DOHH2 (cell line): ENCODE measurements around the gene CDH22.

ENCODE experiments used
- EZH2phosphoT487 ChIP-seq: fragments of 200-600 bp; sonication (generic); IDR thresholded peaks from 2 replicates; pipeline ENCODE4 v1.6.1; 2017; ENCODE audit warnings: borderline replicate concordance, mild to moderate bottlenecking, antibody characterized with exemption, low read length, moderate library complexity, mixed read lengths
- TF ChIP-seq, protein P1 (sequence below): fragments of 200-600 bp; sonication (generic); IDR thresholded peaks from one replicate; pipeline ENCODE4 v1.5.1; 2014; ENCODE audit warnings: antibody characterized with exemption, mild to moderate bottlenecking, low read depth, low read length; ENCODE audit not compliant: poor library complexity, severe bottlenecking

DNA sequence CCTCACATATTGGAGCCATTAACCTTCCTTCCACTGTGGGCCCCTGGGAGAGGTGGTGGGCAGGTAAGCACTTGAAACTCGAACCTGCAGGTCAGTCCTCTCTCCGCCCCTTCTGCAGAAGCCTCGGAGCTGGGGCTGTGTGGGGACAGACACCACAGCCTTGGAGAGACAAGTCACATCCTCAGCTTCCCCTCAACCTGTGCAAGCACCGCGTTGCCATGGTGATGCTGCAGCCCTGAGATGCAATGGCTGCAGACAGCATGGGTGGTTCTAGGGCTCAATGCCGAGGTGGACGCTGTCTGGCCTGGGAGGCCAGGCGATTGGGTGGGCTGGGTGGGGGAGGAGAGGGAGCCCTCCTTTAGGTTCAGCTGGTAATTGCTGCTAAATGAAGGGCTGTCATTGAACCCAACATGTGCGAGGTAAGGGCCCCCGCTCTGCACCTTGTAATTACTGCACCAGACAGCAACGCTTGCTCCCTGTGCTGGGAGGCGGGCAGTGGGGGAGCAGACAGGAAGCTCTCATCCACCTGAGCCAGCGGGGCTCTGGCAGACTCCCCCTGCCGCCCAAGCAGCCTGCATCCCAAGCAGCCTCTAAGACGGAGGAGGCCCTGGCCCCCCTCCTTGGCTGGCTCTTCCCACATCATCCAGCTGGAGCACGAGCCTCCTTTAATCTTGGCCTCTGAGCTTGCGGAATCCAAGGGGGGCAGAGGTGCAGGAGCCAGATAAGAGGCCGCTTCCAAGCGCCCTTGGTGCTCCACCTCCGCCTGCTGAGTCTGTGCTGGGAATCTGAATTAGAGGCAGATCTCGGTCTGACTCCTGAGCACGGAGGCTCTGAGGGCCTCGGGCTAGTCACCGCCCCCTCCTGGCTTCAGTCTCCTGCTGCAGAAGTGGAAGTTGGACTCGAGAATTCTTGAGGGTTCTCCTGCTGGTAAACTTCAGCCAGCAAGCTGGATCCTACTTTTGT, 39.8 kb upstream of the CDH22 start:
- TF ChIP-seq, protein P1, sequence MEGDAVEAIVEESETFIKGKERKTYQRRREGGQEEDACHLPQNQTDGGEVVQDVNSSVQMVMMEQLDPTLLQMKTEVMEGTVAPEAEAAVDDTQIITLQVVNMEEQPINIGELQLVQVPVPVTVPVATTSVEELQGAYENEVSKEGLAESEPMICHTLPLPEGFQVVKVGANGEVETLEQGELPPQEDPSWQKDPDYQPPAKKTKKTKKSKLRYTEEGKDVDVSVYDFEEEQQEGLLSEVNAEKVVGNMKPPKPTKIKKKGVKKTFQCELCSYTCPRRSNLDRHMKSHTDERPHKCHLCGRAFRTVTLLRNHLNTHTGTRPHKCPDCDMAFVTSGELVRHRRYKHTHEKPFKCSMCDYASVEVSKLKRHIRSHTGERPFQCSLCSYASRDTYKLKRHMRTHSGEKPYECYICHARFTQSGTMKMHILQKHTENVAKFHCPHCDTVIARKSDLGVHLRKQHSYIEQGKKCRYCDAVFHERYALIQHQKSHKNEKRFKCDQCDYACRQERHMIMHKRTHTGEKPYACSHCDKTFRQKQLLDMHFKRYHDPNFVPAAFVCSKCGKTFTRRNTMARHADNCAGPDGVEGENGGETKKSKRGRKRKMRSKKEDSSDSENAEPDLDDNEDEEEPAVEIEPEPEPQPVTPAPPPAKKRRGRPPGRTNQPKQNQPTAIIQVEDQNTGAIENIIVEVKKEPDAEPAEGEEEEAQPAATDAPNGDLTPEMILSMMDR = no peak
- no peak for TF ChIP-seq EZH2phosphoT487
